Loucy (cell line): Measurements from ENCODE around the gene PGM3.

Source experiments
- H2AFZ ChIP-seq: fragments of 200-600 bp; sonication (generic); 2 replicates; pipeline ENCODE4 v1.6.0; 2016; ENCODE audit warnings: antibody characterized with exemption, mild to moderate bottlenecking, low read length, moderate library complexity
- H3F3A ChIP-seq: fragments of 200-600 bp; 2 replicates; pipeline ENCODE4 v1.6.0; 2016; ENCODE audit warnings: antibody characterized with exemption, low read depth, mild to moderate bottlenecking
- H3K27me3 ChIP-seq: fragments of 200-600 bp; sonication (generic); 2 replicates; pipeline ENCODE4 v1.6.1; 2014; ENCODE audit warnings: low read length, mild to moderate bottlenecking; ENCODE audit not compliant: insufficient read depth, poor library complexity, severe bottlenecking
- H3K36me3 ChIP-seq: fragments of 200-600 bp; sonication (generic); 2 replicates; pipeline ENCODE4 v1.6.1; 2016; ENCODE audit warnings: low read length; ENCODE audit not compliant: insufficient read depth
- H3K4me1 ChIP-seq: fragments of 200-600 bp; sonication (generic); 2 replicates; pipeline ENCODE4 v1.5.1; 2014; ENCODE audit warnings: low read length, mild to moderate bottlenecking; ENCODE audit not compliant: insufficient read depth, poor library complexity, severe bottlenecking
- H3K4me2 ChIP-seq: fragments of 200-600 bp; sonication (generic); 2 replicates; pipeline ENCODE4 v1.6.0; 2014; ENCODE audit warnings: antibody characterized with exemption, low read length, low read depth, mild to moderate bottlenecking; ENCODE audit not compliant: poor library complexity, severe bottlenecking
- H3K4me3 ChIP-seq: fragments of 200-600 bp; sonication (generic); 2 replicates; pipeline ENCODE4 v1.5.1; 2014; ENCODE audit warnings: low read length, mild to moderate bottlenecking, mixed read lengths; ENCODE audit not compliant: poor library complexity, severe bottlenecking
- H3K79me2 ChIP-seq: fragments of 200-600 bp; sonication (generic); 2 replicates; pipeline ENCODE4 v1.6.1; 2014; ENCODE audit warnings: low read length; ENCODE audit not compliant: insufficient read depth
- H3K9ac ChIP-seq: fragments of 200-600 bp; sonication (generic); 2 replicates; pipeline ENCODE4 v1.6.0; 2014; ENCODE audit warnings: mild to moderate bottlenecking, low read depth, low read length, moderate library complexity; ENCODE audit not compliant: poor library complexity, severe bottlenecking
- H3K9me2 ChIP-seq: fragments of 200-600 bp; sonication (generic); replicated peaks from 2 replicates; pipeline ENCODE4 v1.6.1; 2016; ENCODE audit warnings: low read depth, low read length, mixed read lengths
- H3K9me3 ChIP-seq: fragments of 200-600 bp; sonication (generic); 2 replicates; pipeline ENCODE4 v1.6.1; 2014; ENCODE audit warnings: mild to moderate bottlenecking, antibody characterized with exemption, low read length, low read depth; ENCODE audit not compliant: insufficient read depth
- H4K20me1 ChIP-seq: fragments of 200-600 bp; sonication (generic); 2 replicates; pipeline ENCODE4 v1.6.0; 2014; ENCODE audit warnings: antibody characterized with exemption, low read length, mild to moderate bottlenecking; ENCODE audit not compliant: insufficient read depth, poor library complexity, severe bottlenecking
- EZH2phosphoT487 ChIP-seq: fragments of 200-600 bp; IDR thresholded peaks from 2 replicates; pipeline ENCODE4 v1.6.1; 2018; ENCODE audit warnings: antibody characterized with exemption, mild to moderate bottlenecking, moderate library complexity, borderline replicate concordance
- TF ChIP-seq, protein P1 (sequence below): fragments of 200-600 bp; sonication (generic); conservative IDR thresholded peaks from 2 replicates; pipeline ENCODE4 v1.5.1; 2014; ENCODE audit warnings: mild to moderate bottlenecking, antibody characterized with exemption, low read length

The PGM3 gene

DNA sequence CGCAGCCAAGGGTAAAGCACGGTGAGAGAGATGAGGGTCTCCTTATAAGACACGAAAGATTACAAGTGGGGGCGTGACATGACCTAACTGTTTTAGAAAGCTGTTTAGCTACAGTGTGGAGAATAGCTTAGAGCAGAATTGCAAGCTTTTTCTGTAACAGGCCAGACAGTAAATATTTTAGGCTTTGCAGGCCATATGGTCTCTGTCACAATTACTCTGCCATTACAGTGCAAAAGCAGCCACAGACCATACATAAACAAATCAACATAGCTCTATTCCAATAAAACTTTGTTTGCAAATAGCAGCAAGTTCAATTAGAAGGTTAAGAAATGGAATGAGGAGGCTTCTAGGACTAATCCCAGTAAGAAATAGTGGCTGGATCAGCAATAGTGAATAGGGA lies 16.8 kb downstream of the PGM3 start:
- Histone ChIP-seq H3K79me2 (no peaks in the 10 kb centered on the region), H4K20me1 (no peaks in the 10 kb centered on the region), H3K27me3 (no peaks in the 10 kb centered on the region), H2AFZ (no peak overlapping the region), H3K36me3 (peaks cover 40% of the 10 kb centered on the region; the same call in 1 of the 2 replicates), H3K4me1 (no peaks in the 10 kb centered on the region), H3F3A (no peaks in the 10 kb centered on the region), H3K4me2 (no peak overlapping the region), H3K9me3 (no peaks in the 10 kb centered on the region), H3K4me3 (no peak overlapping the region), H3K9me2 (no peaks in the 10 kb centered on the region), H3K9ac (no peak overlapping the region)
- TF ChIP-seq, protein P1, sequence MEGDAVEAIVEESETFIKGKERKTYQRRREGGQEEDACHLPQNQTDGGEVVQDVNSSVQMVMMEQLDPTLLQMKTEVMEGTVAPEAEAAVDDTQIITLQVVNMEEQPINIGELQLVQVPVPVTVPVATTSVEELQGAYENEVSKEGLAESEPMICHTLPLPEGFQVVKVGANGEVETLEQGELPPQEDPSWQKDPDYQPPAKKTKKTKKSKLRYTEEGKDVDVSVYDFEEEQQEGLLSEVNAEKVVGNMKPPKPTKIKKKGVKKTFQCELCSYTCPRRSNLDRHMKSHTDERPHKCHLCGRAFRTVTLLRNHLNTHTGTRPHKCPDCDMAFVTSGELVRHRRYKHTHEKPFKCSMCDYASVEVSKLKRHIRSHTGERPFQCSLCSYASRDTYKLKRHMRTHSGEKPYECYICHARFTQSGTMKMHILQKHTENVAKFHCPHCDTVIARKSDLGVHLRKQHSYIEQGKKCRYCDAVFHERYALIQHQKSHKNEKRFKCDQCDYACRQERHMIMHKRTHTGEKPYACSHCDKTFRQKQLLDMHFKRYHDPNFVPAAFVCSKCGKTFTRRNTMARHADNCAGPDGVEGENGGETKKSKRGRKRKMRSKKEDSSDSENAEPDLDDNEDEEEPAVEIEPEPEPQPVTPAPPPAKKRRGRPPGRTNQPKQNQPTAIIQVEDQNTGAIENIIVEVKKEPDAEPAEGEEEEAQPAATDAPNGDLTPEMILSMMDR = no peak

DNA sequence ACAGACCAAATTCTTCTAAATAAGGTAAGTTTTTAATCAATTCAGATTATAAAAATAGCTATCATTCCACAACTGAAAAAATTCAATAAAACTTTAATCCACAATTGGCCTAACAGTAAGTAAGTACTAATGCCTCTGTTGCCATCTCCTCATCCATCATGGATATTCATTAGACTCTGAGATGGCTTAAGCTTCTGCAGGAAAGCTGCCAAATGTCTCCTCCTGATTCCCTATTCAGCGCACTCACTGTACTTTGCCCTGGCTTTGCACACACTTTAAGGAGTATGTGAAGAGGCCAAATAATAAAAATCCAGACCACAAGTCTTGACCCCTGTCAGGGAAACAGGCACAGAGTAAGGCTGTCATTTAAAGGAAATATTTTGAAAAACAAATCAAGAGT lies 23.6 kb downstream of the PGM3 start:
- Histone ChIP-seq H3F3A (no peaks in the 10 kb centered on the region), H3K4me3 (no peak overlapping the region), H3K9ac (no peak overlapping the region), H4K20me1 (no peaks in the 10 kb centered on the region), H3K36me3 (peaks cover 84% of the 10 kb centered on the region; the same call in 1 of the 2 replicates), H3K9me3 (no peaks in the 10 kb centered on the region), H2AFZ (no peak overlapping the region), H3K4me1 (no peaks in the 10 kb centered on the region), H3K4me2 (no peak overlapping the region), H3K9me2 (no peaks in the 10 kb centered on the region), H3K27me3 (no peaks in the 10 kb centered on the region), H3K79me2 (no peaks in the 10 kb centered on the region)
- TF ChIP-seq, protein P1 = no peak
- TF ChIP-seq EZH2phosphoT487 = no peak

DNA sequence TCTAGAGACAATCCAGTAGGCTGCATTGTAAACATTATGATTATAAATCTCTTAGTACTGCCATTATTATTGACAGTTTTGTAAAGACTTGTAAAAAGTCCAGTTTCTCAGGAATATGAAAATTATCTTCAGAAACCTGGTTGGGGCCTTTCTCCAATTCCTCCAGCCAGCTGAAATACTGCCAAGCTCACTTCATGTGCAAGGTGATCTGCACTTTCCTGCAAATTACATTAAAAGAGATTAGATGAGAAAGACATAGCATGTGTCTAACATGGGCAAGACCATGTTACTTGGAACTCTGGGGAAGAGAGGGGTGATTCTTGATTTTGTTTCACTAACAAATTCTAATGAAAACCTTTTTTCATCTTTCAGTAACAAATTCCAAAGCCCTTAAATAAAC lies 24.0 kb downstream of the PGM3 start:
- H3K9me2 ChIP-seq = no peaks in the 10 kb centered on the region
- no peaks in the 10 kb centered on the region for H3K79me2 ChIP-seq
- H3K4me3 ChIP-seq = no peak overlapping the region
- no peaks in the 10 kb centered on the region for H3K9me3 ChIP-seq
- H3K27me3 ChIP-seq = no peaks in the 10 kb centered on the region
- H4K20me1 ChIP-seq = no peaks in the 10 kb centered on the region
- no peak overlapping the region for H2AFZ ChIP-seq
- peaks cover 84% of the 10 kb centered on the region; the same call in 1 of the 2 replicates for H3K36me3 ChIP-seq
- no peak for TF ChIP-seq EZH2phosphoT487
- TF ChIP-seq, protein P1 = no peak
- H3F3A ChIP-seq = no peaks in the 10 kb centered on the region
- H3K4me1 ChIP-seq = no peaks in the 10 kb centered on the region
- H3K9ac ChIP-seq = no peak overlapping the region
- no peak overlapping the region for H3K4me2 ChIP-seq
